ENCODE data around the gene PA2G4.

DNA sequence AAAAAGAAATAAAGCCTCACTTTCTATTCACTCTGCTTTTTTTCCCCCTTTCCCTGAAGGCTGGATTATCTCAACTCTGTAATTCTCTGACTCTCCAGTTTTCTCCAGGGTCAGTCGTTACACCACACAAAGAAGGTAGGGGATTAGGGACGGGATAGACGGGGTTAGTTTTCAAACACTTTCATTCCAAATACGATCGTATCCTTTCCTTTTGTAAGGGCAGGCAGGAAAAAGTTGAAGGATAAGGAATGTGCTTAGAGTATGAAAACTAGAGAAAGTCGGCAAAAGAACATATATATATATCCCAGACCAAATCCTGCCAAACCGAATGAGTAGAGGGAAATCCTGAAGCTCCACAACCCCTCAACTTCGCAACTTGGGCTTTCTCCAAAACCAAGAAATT is 23.1 kb downstream of the PA2G4 start:
- no peak for TF ChIP-seq SP1 (IDR thresholded peaks at IDR 0.05)
- TF ChIP-seq BHLHE40 (IDR thresholded peaks at IDR 0.05; ENCODE audit: borderline replicate concordance) = no peak
- TF ChIP-seq FOXK2 (IDR thresholded peaks at IDR 0.05) = no peak
- TF ChIP-seq SUZ12 (IDR thresholded peaks at IDR 0.05) = no peak
